ENCODE data around the gene CMIP. TPM values are rescaled to one million over a fixed set of nuclear protein-coding genes. Genes with fewer than 3 reads are reported as not detected.

Gene CMIP
- total RNA-seq, 4 donors from 2014 or later, result 16.7 to 104 (median 43.6) TPM

DNA sequence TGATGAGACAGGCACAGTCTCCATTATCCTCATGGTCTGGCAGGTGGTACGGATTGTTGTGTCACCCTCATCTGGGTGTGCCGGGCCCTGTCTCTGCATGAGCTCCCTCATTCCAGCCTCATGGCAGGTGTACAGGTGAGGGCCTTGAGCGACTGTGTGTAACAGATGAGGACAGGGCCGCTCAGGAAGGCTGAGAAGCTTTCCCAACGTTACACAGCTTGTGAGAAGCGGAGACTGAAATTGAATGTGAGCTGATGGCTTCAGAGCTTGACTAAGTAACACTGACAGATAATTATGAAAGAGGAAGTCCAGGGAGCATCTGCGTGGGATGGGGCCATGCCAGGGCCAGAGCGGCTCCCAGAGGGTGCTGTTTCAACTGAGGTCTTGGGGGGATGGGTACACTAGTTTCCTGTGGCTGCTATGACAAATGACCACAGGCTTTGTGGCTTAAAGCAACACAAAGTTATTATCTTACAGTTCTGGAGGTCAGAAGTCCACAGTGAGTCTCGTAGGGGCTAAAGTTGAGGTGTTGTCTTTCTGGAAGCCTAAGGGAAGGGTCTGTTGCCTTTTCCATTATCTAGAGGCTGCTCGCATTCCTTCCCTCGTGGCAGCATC is 36.7 kb downstream of the CMIP start:
- no peak overlapping the region for H3K27ac ChIP-seq
- no peak for DNase-seq
- H3K27me3 ChIP-seq, result no peaks in the 10 kb centered on the region
- no peaks in the 10 kb centered on the region for H3K9me3 ChIP-seq
- H3K36me3 ChIP-seq, result no peaks in the 10 kb centered on the region
- H3K4me1 ChIP-seq, result no peaks in the 10 kb centered on the region
- TF ChIP-seq, protein P1, sequence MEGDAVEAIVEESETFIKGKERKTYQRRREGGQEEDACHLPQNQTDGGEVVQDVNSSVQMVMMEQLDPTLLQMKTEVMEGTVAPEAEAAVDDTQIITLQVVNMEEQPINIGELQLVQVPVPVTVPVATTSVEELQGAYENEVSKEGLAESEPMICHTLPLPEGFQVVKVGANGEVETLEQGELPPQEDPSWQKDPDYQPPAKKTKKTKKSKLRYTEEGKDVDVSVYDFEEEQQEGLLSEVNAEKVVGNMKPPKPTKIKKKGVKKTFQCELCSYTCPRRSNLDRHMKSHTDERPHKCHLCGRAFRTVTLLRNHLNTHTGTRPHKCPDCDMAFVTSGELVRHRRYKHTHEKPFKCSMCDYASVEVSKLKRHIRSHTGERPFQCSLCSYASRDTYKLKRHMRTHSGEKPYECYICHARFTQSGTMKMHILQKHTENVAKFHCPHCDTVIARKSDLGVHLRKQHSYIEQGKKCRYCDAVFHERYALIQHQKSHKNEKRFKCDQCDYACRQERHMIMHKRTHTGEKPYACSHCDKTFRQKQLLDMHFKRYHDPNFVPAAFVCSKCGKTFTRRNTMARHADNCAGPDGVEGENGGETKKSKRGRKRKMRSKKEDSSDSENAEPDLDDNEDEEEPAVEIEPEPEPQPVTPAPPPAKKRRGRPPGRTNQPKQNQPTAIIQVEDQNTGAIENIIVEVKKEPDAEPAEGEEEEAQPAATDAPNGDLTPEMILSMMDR (IDR thresholded peaks at IDR 0.05), result no peak
- TF ChIP-seq POLR2A (IDR thresholded peaks at IDR 0.05), result no peak
- intact Hi-C loops (cut with DNase I; ENCODE audit: low total_unique reads), result no loop called here
- no peak overlapping the region for H3K4me3 ChIP-seq

DNA sequence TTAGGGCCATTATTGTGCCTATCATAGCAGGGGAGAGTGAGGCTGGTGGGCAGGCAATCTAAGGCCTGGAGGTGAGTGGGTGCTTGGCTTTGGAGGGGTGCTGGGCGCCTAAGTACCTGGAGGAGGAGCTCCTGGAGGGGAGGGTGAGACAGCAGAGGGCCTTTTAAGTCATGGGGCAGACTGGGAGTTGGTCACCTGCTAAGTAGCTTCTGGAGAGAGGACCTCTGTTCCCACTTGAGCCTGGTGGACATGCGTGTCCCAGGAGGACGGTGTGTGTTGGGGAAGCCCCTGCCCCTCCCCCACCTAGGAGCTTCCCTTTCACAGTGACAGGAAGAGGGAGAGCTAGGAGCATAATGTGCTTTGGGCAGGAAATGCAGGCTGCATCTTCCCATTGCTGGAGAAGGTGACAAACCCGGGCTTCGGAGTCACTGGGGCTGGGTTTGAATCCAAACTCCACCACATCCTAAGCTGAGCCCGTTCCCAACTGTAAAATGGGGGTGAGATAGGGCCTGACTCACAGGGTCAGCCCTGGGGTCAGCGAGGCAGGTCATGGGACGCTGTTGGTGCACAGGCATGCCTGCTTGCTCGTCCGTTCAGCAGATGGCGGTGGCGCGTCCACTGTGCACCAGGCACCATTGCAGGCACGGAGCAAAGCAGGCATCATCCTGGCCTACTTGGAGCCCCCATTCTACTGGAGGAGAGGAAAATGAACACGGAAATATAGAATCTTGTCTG is 37.9 kb downstream of the CMIP start:
- no peak for TF ChIP-seq POLR2A (IDR thresholded peaks at IDR 0.05)
- TF ChIP-seq, protein P1 (IDR thresholded peaks at IDR 0.05), result no peak
- no peaks in the 10 kb centered on the region for H3K4me1 ChIP-seq
- DNase-seq, result no peak
- H3K36me3 ChIP-seq, result no peaks in the 10 kb centered on the region
- H3K9me3 ChIP-seq, result no peaks in the 10 kb centered on the region
- no peak overlapping the region for H3K4me3 ChIP-seq
- no peak overlapping the region for H3K27ac ChIP-seq
- intact Hi-C loops (cut with DNase I; ENCODE audit: low total_unique reads), result no loop called here
- no peaks in the 10 kb centered on the region for H3K27me3 ChIP-seq

DNA sequence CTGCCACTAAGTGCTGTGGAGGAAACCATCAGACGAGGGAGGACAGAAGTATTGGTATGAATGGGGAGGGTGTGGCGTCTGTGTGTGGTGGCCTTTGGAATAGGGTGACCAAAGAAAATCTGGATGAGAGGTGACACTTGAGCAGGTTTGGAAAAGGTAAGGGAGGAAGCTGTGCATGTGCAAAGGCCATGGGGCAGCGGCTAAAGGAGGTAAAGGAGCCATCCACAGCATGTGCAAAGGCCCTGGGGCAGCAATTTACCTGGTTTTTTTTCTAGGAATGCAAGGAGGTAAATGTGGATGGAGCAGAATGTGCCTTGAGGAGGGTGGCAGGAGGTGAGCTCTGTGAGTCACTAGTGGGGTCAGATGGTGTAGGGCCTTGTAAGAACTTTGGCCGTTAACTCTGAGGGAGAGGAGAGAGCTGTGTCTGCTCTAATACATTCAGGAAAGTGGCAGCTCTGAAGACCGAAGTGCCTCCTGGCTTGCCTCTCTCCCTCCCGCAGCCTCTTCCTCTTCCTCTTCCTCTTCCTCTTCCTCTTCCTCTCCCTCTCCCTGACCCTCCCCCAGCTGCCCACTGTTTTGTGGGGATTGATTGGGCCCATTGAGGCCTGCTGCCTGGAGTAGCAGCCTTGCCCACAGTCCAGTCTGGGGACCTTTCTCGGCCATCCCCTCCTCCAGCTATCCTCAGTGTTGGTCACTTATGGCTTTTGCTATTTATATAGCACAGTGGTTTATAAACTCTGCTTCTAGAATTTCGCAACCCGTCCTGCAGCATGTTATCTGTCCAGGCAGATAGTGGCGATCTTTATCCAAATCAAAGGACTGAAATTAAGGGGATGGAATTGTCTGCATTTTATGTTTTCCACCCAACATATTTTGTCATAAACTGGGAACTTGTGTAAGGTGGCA is 38.7 kb downstream of the CMIP start:
- TF ChIP-seq, protein P1 (IDR thresholded peaks at IDR 0.05), result no peak
- TF ChIP-seq POLR2A (IDR thresholded peaks at IDR 0.05), result no peak
- H3K4me1 ChIP-seq, result no peaks in the 10 kb centered on the region
- intact Hi-C loops (cut with DNase I; ENCODE audit: low total_unique reads), result no loop called here

DNA sequence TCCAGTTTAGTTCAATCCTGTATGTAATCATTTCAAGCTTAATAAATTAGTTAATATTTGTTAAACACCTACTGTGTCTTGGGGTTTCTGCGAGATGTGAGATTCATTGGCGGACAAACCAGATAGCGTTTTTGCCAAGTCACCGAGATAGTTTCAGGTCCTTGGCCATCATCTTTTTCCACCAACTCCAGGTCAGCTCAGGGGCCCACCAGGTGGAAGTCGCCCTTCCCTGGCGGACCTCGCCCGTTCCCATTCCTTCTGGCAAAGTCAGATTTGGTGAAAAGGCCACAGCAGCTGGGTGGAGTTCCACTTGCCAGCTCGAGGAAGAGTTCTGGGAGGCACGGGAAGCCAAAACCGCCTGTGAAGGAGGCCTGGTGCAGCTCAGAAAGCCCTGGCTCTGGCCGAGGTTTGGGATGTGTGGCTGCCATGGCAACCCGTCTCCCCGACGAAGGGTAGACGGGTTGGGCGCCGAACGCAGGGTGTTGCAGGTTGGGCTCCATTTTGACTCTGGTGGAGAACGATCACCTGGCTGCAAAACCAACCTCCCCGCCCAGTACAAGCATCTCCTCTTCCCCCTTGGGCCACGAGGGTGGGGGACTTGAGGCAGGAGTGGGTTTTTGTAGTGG is 39.5 kb downstream of the CMIP start:
- H3K27me3 ChIP-seq, result no peaks in the 10 kb centered on the region
- no peaks in the 10 kb centered on the region for H3K4me1 ChIP-seq
- no peaks in the 10 kb centered on the region for H3K9me3 ChIP-seq
- intact Hi-C loops (cut with DNase I; ENCODE audit: low total_unique reads), result no loop called here
- no peak for DNase-seq
- no peak for TF ChIP-seq POLR2A (IDR thresholded peaks at IDR 0.05)
- TF ChIP-seq, protein P1 (IDR thresholded peaks at IDR 0.05), result no peak
- H3K4me3 ChIP-seq, result no peak overlapping the region
- H3K36me3 ChIP-seq, result no peaks in the 10 kb centered on the region
- no peak overlapping the region for H3K27ac ChIP-seq

More for the DNA sequence above, 38.7 kb downstream of the CMIP start:
- no peak overlapping the region for H3K27ac ChIP-seq
- no peak overlapping the region for H3K4me3 ChIP-seq
- no peak for DNase-seq
- H3K27me3 ChIP-seq, result no peaks in the 10 kb centered on the region
- no peaks in the 10 kb centered on the region for H3K36me3 ChIP-seq
- H3K9me3 ChIP-seq, result no peaks in the 10 kb centered on the region
